ENCODE results near the gene ZNF621.

- TF ChIP-seq RFX5 (IDR thresholded peaks at IDR 0.05; ENCODE audit: borderline replicate concordance, low read depth, low read length) (no peak), EZH2 (IDR thresholded peaks at IDR 0.05; ENCODE audit: low read depth, low read length, severe bottlenecking) (no peak), CREB1 (IDR thresholded peaks at IDR 0.05) (no peak), RAD21 (IDR thresholded peaks at IDR 0.05 in 1 of 2, conservative IDR thresholded peaks at IDR 0.05 in 1 of 2; ENCODE audit: low read depth in 2 of 2, low read length in 2 of 2) (no peak), POLR2A (IDR thresholded peaks at IDR 0.05; ENCODE audit: control extremely low read depth in 1 of 2, low read depth in 2 of 2, low read length in 2 of 2) (no peak), EP300 (IDR thresholded peaks at IDR 0.05; ENCODE audit: borderline replicate concordance in 1 of 2, low read depth in 2 of 2, low read length in 2 of 2) (no peak)
- TF ChIP-seq, protein P1, sequence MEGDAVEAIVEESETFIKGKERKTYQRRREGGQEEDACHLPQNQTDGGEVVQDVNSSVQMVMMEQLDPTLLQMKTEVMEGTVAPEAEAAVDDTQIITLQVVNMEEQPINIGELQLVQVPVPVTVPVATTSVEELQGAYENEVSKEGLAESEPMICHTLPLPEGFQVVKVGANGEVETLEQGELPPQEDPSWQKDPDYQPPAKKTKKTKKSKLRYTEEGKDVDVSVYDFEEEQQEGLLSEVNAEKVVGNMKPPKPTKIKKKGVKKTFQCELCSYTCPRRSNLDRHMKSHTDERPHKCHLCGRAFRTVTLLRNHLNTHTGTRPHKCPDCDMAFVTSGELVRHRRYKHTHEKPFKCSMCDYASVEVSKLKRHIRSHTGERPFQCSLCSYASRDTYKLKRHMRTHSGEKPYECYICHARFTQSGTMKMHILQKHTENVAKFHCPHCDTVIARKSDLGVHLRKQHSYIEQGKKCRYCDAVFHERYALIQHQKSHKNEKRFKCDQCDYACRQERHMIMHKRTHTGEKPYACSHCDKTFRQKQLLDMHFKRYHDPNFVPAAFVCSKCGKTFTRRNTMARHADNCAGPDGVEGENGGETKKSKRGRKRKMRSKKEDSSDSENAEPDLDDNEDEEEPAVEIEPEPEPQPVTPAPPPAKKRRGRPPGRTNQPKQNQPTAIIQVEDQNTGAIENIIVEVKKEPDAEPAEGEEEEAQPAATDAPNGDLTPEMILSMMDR (IDR thresholded peaks at IDR 0.05; ENCODE audit: control extremely low read depth in 1 of 3, insufficient read depth in 1 of 3, low read depth in 1 of 3, low read length in 3 of 3), result no peak
- TF ChIP-seq, protein P2, sequence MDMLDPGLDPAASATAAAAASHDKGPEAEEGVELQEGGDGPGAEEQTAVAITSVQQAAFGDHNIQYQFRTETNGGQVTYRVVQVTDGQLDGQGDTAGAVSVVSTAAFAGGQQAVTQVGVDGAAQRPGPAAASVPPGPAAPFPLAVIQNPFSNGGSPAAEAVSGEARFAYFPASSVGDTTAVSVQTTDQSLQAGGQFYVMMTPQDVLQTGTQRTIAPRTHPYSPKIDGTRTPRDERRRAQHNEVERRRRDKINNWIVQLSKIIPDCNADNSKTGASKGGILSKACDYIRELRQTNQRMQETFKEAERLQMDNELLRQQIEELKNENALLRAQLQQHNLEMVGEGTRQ (IDR thresholded peaks at IDR 0.05; ENCODE audit: low read length), result no peak
- TF ChIP-seq, protein P3, sequence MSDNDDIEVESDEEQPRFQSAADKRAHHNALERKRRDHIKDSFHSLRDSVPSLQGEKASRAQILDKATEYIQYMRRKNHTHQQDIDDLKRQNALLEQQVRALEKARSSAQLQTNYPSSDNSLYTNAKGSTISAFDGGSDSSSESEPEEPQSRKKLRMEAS (IDR thresholded peaks at IDR 0.05), result no peak
These were observed 13.6 kb upstream of the ZNF621 start for GRCh38 chr3:40511031-40511718.

All from H1 (cell line).